Duodenal mucosa (tissue), 2 donors: ENCODE data around the gene PRM1.

ENCODE experiments used
- H3K27ac ChIP-seq: one replicate; pipeline ENCODE4 v1.7.0; 2013; ENCODE audit warnings: low read depth, low read length
- H3K27me3 ChIP-seq, 2 donors: one replicate each; pipeline ENCODE4 v1.7.0; 2013; ENCODE audit warnings: low read length in 2 of 2, control low read depth in 1 of 2; ENCODE audit not compliant: insufficient read depth in 2 of 2, control insufficient read depth in 1 of 2
- H3K36me3 ChIP-seq, 2 donors: one replicate each; pipeline ENCODE4 v1.7.0; 2013; ENCODE audit warnings: low read length in 2 of 2, control low read depth in 1 of 2; ENCODE audit not compliant: insufficient read depth in 2 of 2, control insufficient read depth in 1 of 2
- H3K4me1 ChIP-seq, 2 donors: one replicate each; pipeline ENCODE4 v1.7.0; 2013; ENCODE audit warnings: low read length in 2 of 2, control low read depth in 1 of 2; ENCODE audit not compliant: insufficient read depth in 2 of 2, control insufficient read depth in 1 of 2
- H3K4me3 ChIP-seq, 2 donors: one replicate each; pipeline ENCODE4 v1.7.0; 2013; ENCODE audit warnings: low read length in 2 of 2, low read depth in 1 of 2
- H3K9ac ChIP-seq, 2 donors: one replicate each; pipeline ENCODE4 v1.7.0; 2013; ENCODE audit warnings: low read length in 2 of 2, low read depth in 1 of 2
- H3K9me3 ChIP-seq, 2 donors: one replicate each; pipeline ENCODE4 v1.7.0; 2013; ENCODE audit warnings: low read length in 2 of 2, control low read depth in 1 of 2; ENCODE audit not compliant: control insufficient read depth in 1 of 2

PRM1 gene

DNA sequence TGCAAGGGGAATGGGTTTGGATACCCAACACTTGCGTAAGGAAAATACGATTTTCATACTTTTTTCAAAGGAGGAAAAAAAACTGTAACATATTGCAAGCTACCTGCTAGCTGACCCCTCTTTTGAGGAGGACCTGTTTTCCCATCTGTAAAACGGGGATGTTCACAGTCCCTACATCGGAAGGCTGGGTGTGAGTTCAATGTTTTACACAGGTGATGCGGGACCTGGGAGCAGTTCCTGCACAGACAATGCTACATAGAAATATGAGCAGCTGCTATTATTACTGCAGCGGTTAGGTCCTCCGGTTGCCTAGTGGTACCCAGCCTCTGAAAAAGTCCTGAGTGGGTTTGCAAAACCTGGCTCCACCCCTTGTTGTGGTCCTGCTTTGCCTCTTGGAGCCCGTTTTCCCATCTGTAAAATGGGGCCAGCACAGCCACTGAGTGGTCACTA lies 28.6 kb downstream of the PRM1 start:
- H3K9ac ChIP-seq, result no peak overlapping the region
- H3K9me3 ChIP-seq, result no peaks in the 10 kb centered on the region
- peaks cover 13 to 14% of the 10 kb centered on the region in 2 donors for H3K4me1 ChIP-seq
- H3K27ac ChIP-seq, result no peak overlapping the region
- no peaks in the 10 kb centered on the region for H3K36me3 ChIP-seq
- H3K4me3 ChIP-seq, result peak overlapping the region in 1 of 2 donors; percentile 7
- H3K27me3 ChIP-seq, result no peaks in the 10 kb centered on the region

DNA sequence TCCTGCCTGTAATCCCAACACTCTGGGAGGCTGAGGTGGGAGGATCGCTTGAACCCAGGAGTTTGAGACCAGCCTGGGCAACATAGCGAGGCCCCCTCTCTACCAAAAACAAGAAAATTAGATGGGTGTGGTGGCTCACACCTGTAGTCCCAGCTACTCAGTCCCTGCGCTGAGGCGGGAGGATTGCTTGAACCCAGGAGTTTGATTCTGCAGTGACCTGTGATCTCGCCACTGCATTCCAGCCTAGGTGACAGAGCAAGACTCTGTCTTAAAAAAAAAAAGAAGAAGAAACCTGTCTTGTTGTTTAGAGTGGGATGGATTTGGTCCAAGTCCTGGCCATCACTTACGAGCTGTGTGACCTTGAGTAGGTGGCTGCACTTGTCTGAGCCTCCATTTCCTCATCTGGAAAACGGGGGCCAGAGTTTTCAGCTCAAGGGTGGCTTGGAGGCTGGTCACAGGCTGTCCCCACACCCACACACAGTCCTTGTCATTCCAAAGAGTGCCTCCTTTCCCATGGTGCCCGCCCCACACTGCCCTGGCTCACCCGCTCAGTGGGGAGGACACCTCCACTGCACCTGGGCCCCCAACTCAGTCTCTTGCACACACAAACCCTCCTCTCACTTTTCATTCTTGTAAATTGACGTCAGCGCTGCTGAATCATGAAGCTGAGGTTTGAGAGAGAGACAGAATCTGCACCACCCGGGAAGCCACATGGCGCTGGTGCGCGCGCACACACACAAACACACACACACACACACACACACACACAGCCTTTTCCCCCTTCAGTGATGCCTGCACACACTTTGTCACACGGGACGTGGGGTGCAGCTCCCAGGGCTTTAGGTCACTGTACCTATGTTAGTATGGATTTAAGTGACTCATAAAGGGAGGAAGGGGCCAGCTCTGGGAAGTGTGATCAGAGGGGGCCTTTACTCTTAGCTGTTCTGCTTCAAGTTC lies 29.3 kb downstream of the PRM1 start:
- Histone ChIP-seq H3K27ac (no peak overlapping the region), H3K9ac (no peak overlapping the region), H3K4me1 (peaks cover 6 to 7% of the 10 kb centered on the region in 2 donors), H3K27me3 (no peaks in the 10 kb centered on the region), H3K4me3 (peak overlapping the region in 1 of 2 donors; percentile 5), H3K9me3 (no peaks in the 10 kb centered on the region), H3K36me3 (no peaks in the 10 kb centered on the region)

DNA sequence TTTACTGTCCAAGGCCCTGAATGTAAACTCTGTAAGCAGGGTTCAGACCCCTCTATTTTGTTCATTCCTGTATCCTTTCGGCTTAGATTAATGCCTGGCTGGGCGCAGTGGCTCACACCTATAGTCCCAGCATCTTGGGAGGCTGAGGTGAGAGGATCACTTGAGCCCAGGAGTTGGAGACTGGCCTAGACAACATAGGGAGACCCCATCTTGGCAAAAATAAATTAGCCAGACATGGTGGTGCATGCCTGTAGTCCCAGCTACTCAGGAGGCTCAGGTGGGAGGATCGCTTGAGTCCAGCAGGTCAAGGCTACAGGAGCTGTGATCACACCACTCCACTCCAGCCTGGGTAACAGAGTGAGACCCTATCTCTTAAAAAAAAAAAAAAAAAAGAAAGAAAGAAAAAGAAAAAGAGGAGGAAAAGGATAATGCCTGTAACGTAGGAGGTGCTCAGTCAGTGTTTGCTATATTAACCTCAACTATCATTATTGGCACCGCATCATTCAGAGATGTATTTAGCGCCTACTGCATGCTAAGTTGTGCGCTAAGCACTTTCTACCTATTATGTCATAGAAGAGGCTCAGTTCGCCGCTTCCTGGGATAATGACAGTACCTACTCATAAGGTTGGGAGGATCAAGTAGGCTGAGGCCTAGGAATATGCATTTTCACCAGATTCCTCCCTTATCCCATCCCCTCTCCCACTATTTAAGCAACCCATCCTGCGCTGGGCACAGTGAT lies 30.2 kb downstream of the PRM1 start:
- no peaks in the 10 kb centered on the region for H3K27me3 ChIP-seq
- H3K4me1 ChIP-seq, result peaks cover 4 to 7% of the 10 kb centered on the region in 2 donors
- no peaks in the 10 kb centered on the region for H3K9me3 ChIP-seq
- no peak overlapping the region for H3K27ac ChIP-seq
- H3K36me3 ChIP-seq, result no peaks in the 10 kb centered on the region
- H3K4me3 ChIP-seq, result no peak overlapping the region
- H3K9ac ChIP-seq, result no peak overlapping the region

DNA sequence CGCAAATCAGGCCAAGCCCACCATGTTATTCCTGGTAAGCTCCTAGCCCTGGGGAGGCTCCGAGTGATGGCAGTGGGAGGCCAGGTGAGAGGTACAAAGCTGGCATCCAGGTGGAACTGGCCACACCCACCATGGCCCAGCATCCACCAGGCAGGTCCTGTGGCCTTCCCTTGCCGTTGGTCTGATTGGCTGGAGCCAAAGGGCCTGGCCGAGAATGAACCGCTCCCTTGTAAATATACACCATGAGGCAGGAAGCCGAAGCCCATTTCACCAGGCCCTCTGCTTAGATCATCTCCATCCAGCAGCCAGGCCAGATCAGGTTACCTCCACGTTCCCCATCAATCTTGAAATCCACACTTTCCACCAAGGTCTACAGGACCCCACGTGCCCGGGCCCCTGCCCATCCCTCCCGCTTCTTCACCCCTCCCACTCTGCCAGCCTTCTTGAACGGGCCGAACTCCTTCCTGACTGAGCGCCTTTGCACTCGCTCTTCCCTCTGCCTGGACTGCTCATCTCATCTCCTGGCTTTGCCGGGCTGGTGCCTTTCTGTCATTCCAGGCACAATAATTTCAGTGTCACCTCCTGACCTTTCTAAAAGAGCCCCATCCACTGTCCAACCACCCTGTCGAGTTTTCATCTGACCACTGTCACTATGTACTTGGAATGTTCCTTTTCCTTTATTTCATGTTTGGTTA lies 30.9 kb downstream of the PRM1 start:
- Histone ChIP-seq H3K4me1 (peaks cover 4 to 7% of the 10 kb centered on the region in 2 donors), H3K9ac (no peak overlapping the region), H3K4me3 (no peak overlapping the region), H3K27me3 (no peaks in the 10 kb centered on the region), H3K27ac (no peak overlapping the region), H3K36me3 (no peaks in the 10 kb centered on the region), H3K9me3 (no peaks in the 10 kb centered on the region)

DNA sequence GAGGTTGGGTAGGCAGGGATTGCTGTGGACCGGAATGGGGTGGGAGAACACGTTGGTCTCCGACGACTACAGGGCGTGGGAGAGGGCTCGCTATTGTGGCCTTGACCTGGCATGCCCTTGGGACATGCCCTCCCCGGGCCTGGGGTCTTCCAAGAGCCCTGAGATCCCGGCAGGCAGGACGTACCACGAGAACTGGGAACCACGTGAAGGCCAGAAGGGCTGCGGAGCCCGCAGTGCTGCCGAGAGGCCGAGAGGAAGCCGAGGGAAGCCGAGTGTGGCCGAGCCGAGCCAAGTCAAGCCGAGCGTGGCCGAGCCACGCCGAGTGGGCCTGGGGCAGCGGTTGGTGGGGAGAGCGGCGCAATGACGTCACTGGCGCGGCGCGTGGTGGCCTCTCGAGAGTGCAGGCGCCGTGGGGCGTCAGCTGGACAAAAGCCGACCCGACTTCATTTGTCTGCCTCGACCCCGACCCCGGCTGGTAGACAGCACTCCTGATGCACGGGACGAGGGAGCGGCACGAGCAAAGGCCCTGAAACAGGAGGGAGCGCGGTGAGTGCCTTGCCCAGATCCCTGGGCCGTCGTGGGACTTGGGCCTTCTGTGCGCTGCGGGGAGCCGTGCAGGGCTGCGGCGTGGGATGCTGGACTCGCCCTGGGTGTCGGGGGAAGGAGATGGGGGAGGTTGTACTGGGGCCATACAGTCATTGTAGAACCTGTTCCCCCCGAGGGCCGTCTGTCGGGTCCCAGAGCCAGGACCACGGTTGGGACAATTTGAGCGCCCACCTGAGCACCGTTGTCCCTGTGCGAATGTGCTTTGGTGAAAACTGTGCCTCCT lies 31.7 kb downstream of the PRM1 start:
- H3K27ac ChIP-seq, result no peak overlapping the region
- H3K4me3 ChIP-seq, result no peak overlapping the region
- no peaks in the 10 kb centered on the region for H3K27me3 ChIP-seq
- H3K4me1 ChIP-seq, result peaks cover 1 to 7% of the 10 kb centered on the region in 2 donors
- H3K9me3 ChIP-seq, result no peaks in the 10 kb centered on the region
- H3K36me3 ChIP-seq, result no peaks in the 10 kb centered on the region
- H3K9ac ChIP-seq, result no peak overlapping the region

DNA sequence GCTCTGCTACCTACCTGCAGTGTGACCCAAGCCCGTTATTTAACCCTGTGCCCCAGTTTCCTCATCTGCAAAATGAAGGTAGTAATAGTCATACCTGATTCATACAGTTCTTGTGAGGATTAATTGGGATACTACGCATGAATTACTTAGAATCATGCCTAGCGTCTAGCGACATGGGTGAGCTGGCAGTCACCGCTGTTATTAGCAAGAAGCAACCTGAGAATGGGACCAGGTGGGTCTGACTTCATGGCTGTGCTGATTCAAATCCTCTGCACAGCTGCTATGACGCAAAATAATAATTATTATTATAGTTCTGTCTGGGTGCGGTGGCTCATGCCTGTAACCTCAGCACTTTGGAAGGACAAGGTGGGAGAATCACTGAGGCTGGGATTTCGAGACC lies 33.0 kb downstream of the PRM1 start:
- Histone ChIP-seq H3K4me1 (no peaks in the 10 kb centered on the region), H3K27me3 (no peaks in the 10 kb centered on the region), H3K27ac (no peak overlapping the region), H3K9ac (no peak overlapping the region), H3K36me3 (no peaks in the 10 kb centered on the region), H3K9me3 (no peaks in the 10 kb centered on the region), H3K4me3 (no peak overlapping the region)

DNA sequence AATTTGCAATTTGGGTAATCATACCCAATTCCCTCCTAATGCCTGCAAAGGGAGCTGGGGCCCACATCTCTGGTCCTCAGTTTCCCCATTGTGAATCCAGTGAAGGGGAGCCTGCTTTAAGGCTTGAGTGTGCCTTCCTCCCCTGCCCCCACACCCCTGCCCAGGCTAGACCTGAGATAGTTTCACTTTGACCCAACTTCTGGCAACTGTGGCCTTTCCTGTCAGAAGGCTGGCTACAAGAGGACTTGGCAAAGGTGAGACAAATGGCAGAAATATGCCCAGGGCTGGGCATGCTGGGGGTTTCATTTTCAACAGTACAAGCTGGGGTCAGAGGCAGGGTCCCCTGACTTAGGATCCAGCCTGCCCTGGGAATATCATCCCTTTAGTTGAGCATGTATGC lies 35.1 kb downstream of the PRM1 start:
- Histone ChIP-seq H3K36me3 (no peaks in the 10 kb centered on the region), H3K27ac (no peak overlapping the region), H3K9me3 (no peaks in the 10 kb centered on the region), H3K4me1 (no peaks in the 10 kb centered on the region), H3K27me3 (no peaks in the 10 kb centered on the region), H3K9ac (no peak overlapping the region), H3K4me3 (no peak overlapping the region)

DNA sequence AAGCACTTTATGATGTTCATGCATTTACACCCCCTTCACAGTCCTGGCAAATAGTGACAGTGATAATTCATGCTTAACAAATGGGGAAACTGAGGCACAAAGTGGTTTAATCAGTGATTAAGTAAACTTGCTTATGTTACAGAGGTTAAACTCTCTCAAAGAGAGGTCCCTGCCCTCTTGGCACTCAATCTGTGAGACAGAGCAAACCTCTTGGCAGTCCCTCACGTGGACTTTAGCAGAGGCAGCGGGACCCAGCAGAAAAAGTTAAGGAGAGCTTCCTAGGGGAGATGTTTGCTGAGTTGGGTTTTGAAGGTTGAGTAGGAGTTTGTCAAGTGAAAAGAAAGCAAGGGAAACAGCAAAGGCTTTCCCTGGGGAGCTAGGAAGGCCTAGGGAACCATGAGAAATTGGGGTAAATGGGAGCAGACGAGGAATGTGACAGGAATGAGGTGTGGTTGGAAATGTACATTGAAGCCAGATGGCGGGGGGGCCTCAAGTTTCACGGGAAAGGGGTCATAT lies 35.9 kb downstream of the PRM1 start:
- H3K36me3 ChIP-seq, result no peaks in the 10 kb centered on the region
- H3K27ac ChIP-seq, result no peak overlapping the region
- no peak overlapping the region for H3K9ac ChIP-seq
- no peak overlapping the region for H3K4me3 ChIP-seq
- H3K27me3 ChIP-seq, result no peaks in the 10 kb centered on the region
- peaks cover 0 to 6% of the 10 kb centered on the region in 2 donors for H3K4me1 ChIP-seq
- no peaks in the 10 kb centered on the region for H3K9me3 ChIP-seq

DNA sequence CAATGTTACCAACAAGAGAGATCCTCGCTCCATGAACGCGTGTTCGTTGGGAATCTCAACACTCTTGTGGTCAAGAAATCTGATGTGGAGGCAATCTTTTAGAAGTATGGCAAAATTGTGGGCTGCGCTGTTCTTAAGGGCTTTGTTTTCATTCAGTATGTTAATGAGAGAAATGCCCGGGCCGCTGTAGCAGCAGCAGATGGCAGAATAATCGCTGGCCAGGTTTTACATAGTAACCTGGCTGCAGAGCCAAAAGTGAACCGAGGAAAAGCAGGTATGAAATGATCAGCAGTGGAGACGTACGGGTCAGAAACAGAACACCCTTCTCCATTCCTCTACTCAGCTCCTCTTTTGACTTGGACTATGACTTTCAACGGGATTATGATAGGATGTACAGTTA lies 38.5 kb downstream of the PRM1 start:
- peaks cover 0 to 6% of the 10 kb centered on the region in 2 donors for H3K4me1 ChIP-seq
- H3K9me3 ChIP-seq, result no peaks in the 10 kb centered on the region
- H3K27me3 ChIP-seq, result no peaks in the 10 kb centered on the region
- H3K36me3 ChIP-seq, result no peaks in the 10 kb centered on the region
- no peak overlapping the region for H3K4me3 ChIP-seq
- no peak overlapping the region for H3K27ac ChIP-seq
- no peak overlapping the region for H3K9ac ChIP-seq
